PC-3 (cell line): ENCODE data around the gene PCYOX1L.

Experiments
- CTCF ChIP-seq: fragments of 300-600 bp; sonication (generic); conservative IDR thresholded peaks from 2 replicates; pipeline ENCODE4 v1.5.1; 2017; ENCODE audit warnings: antibody characterized with exemption, low read depth, mild to moderate bottlenecking, low read length
- EZH2 ChIP-seq: fragments of 300-600 bp; sonication (generic); IDR thresholded peaks from one replicate; pipeline ENCODE4 v1.6.1; 2017; ENCODE audit warnings: antibody characterized with exemption, mild to moderate bottlenecking, low read length; ENCODE audit not compliant: unreplicated experiment

- TF ChIP-seq CTCF (no peak), EZH2 (no peak)
These were observed 46.7 kb upstream of the PCYOX1L start for GRCh38 chr5:149310947-149311658.
